Effector memory CD8-positive, alpha-beta T cell (primary cell): ENCODE measurements around the gene SHC1.

Source experiments
- ATAC-seq: fragments of 150-1000 bp; cut with Tn5 transposase; replicated peaks from 2 replicates; pipeline ENCODE4 v1.10.0; 2021; ENCODE audit warnings: mild to moderate bottlenecking, moderate library complexity
- DNase-seq, 3 experiments: peaks; one replicate each; pipeline ENCODE4 v3.0.0; 2021
- H3K27ac Mint-ChIP-seq, 2 donors: one replicate each; pipeline ENCODE4 v1.8.0; 2022; ENCODE audit warnings: mild to moderate bottlenecking in 2 of 2, mixed read lengths in 2 of 2, moderate library complexity in 2 of 2
- H3K27me3 Mint-ChIP-seq, 2 donors: one replicate each; pipeline ENCODE4 v1.8.0; 2022; ENCODE audit warnings: mixed read lengths in 2 of 2
- H3K36me3 Mint-ChIP-seq: one replicate; pipeline ENCODE4 v1.8.0; 2022; ENCODE audit warnings: mild to moderate bottlenecking, moderate library complexity, mixed read lengths; ENCODE audit not compliant: insufficient read depth
- H3K4me1 Mint-ChIP-seq, 2 donors: one replicate each; pipeline ENCODE4 v1.8.0; 2022; ENCODE audit warnings: low read depth in 2 of 2, mixed read lengths in 2 of 2
- H3K4me3 Mint-ChIP-seq, 2 donors: one replicate each; pipeline ENCODE4 v1.8.0; 2022; ENCODE audit warnings: mild to moderate bottlenecking in 2 of 2, mixed read lengths in 2 of 2, moderate library complexity in 2 of 2
- H3K9me3 Mint-ChIP-seq, 2 donors: one replicate each; pipeline ENCODE4 v1.8.0; 2022; ENCODE audit warnings: mixed read lengths in 2 of 2

Gene SHC1

DNA sequence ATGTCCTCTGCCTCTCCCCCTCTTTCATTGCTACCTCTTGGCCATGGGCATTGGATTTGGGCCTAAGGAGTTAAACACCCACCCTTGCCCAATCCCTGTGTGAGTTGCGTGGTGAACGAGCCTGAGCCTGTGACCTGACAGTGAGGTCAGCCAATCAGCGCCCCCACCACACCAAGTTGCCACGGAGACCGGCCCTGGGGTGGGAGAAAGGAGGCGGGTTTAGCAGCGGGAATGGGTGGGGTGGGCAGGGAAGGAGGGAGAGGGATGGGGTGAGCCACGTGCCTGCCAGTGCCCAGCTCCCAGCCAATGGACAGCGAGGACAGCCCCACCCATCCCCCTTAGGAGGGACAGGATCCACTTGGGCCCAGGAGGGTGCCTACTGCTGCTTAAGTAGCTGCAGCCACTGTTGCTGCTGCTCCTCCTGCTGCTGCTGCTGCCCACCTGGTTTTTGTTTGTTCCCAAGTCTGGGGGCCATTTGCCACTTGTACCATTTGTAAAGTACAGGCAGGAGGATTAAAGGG, 41.5 kb upstream of the SHC1 start:
- Mint-ChIP-seq H3K27ac (peak overlapping the region; percentile 74 to 83), H3K27me3 (no peaks in the 10 kb centered on the region), H3K36me3 (peaks cover 5% of the 10 kb centered on the region), H3K9me3 (no peaks in the 10 kb centered on the region), H3K4me3 (peak overlapping the region; percentile 40 to 41), H3K4me1 (peaks cover 38 to 61% of the 10 kb centered on the region in 2 donors)
- ATAC-seq (no peak), DNase-seq (no peak)

DNA sequence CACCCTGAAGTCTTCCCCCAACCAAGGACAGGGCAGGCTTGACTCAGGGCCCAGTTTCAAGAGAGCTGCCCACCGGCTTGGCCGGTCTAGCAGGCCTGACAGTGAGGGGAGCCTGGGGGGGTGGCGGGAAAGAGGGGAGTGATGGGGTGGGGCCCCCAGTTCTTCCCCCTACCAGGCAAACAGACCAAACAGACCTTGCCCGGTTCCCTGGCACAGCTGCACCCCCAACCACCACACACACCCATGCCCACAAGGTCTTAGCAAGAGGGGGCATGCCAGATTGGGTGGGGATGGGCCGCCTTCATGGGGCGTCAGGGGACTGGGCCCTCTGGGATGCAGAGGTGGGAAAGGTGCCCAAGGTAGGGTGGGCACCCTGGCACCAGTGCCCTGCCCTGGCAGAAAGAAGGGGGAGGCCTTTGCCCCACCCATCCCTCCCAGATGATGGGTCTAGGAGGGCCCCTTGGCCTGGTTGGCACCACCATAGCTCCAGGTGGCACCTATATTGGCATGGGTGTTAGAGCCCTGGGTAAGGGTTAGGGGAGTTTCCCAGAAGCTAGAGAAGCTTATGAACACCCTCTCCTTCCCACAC, 41.0 kb upstream of the SHC1 start:
- peaks cover 2% of the 10 kb centered on the region for H3K36me3 Mint-ChIP-seq
- DNase-seq = no peak
- peak; percentile 36 for ATAC-seq
- peaks cover 41 to 61% of the 10 kb centered on the region in 2 donors for H3K4me1 Mint-ChIP-seq
- peak overlapping the region; percentile 74 to 83 for H3K27ac Mint-ChIP-seq
- no peaks in the 10 kb centered on the region for H3K27me3 Mint-ChIP-seq
- H3K9me3 Mint-ChIP-seq = no peaks in the 10 kb centered on the region
- peak overlapping the region; percentile 46 to 48 for H3K4me3 Mint-ChIP-seq

DNA sequence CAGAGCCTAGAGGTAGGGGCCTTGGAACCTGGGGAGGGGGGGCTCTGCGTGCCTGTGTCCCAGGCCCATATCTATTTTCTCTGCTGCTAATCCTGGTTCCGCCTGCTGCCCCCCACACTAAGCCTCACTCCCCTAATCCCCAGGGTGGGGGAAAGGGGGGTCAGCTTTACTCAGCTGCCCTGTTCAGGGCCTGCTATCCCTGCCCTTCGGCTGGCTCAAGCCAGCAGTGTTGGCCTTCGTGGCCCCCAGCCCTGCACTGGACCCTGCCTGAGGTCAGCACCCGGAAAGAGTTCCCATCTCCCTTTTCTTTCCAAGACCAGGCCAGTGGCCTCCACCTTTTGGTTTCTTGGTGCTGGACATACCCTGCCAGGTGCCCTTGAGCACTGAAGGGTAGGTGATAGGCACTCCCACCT, 40.5 kb upstream of the SHC1 start:
- H3K27me3 Mint-ChIP-seq = no peaks in the 10 kb centered on the region
- no peaks in the 10 kb centered on the region for H3K9me3 Mint-ChIP-seq
- no peaks in the 10 kb centered on the region for H3K36me3 Mint-ChIP-seq
- peak overlapping the region; percentile 46 to 48 for H3K4me3 Mint-ChIP-seq
- H3K27ac Mint-ChIP-seq = peak overlapping the region in 1 of 2 donors; percentile 74
- peaks cover 42 to 61% of the 10 kb centered on the region in 2 donors for H3K4me1 Mint-ChIP-seq
- DNase-seq (no peak), ATAC-seq (no peak)

DNA sequence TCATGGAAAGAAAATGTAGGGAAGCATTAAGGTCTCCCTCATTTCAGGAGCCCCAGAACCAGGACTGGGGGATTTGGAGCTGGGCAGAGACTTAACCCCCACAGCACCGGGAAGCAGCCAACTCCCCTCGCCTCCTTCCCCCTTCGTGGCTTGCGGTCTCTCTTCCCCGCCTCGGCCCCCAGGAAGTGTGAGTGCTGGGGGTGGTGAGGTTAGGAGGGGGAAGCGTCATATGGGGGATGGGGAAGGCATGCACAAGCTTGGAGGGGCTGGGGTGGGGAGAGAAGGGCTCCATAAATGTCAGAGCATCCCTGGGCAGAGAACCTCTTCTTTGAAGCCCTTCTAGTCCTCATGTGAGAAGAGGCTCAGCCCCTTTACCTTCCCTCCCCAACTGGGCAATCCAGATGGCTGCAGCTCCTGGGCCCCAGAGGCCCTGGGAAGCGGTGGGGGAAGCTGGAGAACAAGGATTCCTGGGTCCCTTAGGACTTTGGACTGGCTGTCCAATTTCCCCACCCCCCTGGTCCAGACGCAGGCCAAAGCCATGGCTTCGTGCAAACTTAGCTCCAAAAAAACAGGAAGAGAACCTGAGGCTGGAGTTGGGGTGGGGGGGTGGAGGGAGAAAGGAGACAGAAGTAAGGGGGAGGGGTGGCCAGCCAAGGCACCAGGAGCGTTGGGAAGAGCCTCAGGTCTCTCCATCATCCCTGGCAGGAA, 39.8 kb upstream of the SHC1 start:
- Mint-ChIP-seq H3K9me3 (no peaks in the 10 kb centered on the region), H3K4me3 (peak overlapping the region; percentile 61 to 67), H3K27ac (peak overlapping the region; percentile 74 to 92), H3K36me3 (no peaks in the 10 kb centered on the region), H3K27me3 (no peaks in the 10 kb centered on the region), H3K4me1 (peaks cover 38 to 61% of the 10 kb centered on the region in 2 donors)
- no peak for ATAC-seq
- DNase-seq = no peak

DNA sequence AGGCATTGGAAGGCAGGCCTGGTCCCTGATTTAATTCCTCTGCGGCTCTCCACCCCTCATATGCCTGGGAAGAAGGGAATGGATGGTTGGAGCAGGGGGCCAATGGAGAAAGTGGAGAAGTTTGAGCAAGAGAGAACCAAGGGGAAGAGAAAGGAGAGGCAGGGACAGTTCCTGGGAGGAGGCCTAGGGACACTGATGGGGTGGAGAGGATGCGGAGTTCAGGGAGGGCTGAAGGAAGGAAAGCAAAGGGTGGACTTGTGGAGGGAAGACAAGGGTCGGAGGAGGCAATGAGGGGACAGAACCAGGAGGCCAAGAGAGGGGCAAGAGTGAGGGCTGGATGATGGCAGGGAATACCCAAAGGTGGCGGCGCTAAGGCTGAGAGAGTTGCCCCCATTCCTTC, 39.2 kb upstream of the SHC1 start:
- DNase-seq = no peak
- peaks cover 38 to 64% of the 10 kb centered on the region in 2 donors for H3K4me1 Mint-ChIP-seq
- no peaks in the 10 kb centered on the region for H3K27me3 Mint-ChIP-seq
- peak overlapping the region; percentile 74 to 92 for H3K27ac Mint-ChIP-seq
- no peaks in the 10 kb centered on the region for H3K36me3 Mint-ChIP-seq
- ATAC-seq = no peak
- H3K9me3 Mint-ChIP-seq = no peaks in the 10 kb centered on the region
- H3K4me3 Mint-ChIP-seq = peak overlapping the region; percentile 61 to 67

DNA sequence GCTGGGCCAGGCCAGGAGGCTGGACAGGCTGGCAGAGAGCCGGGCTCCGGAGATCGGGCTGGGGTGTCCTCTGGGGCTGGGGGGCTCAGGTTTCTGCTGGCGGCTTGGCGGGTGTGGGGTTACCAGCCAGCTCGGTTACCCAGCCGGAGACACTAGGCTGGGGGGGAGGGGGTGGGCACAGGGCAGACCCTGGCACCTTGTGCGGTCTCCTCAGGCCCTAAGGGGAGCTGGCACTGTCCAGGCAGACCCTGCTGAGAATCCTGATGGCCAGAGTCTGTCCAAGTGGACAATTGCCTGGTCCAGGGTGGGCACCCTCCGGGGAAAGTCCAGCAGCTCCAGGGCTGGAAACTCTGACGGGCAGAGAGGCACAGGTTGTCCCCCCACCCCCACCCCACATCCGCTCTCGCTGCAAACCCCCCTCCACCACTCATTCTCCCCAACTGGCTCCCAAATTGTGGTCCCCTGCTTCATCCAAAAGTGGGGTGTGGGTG, 38.7 kb upstream of the SHC1 start:
- ATAC-seq = no peak
- Mint-ChIP-seq H3K27ac (peak overlapping the region; percentile 74 to 92), H3K4me1 (peaks cover 42 to 69% of the 10 kb centered on the region in 2 donors), H3K27me3 (no peaks in the 10 kb centered on the region), H3K9me3 (no peaks in the 10 kb centered on the region), H3K4me3 (peak overlapping the region; percentile 61 to 67), H3K36me3 (no peaks in the 10 kb centered on the region)
- DNase-seq = no peak

DNA sequence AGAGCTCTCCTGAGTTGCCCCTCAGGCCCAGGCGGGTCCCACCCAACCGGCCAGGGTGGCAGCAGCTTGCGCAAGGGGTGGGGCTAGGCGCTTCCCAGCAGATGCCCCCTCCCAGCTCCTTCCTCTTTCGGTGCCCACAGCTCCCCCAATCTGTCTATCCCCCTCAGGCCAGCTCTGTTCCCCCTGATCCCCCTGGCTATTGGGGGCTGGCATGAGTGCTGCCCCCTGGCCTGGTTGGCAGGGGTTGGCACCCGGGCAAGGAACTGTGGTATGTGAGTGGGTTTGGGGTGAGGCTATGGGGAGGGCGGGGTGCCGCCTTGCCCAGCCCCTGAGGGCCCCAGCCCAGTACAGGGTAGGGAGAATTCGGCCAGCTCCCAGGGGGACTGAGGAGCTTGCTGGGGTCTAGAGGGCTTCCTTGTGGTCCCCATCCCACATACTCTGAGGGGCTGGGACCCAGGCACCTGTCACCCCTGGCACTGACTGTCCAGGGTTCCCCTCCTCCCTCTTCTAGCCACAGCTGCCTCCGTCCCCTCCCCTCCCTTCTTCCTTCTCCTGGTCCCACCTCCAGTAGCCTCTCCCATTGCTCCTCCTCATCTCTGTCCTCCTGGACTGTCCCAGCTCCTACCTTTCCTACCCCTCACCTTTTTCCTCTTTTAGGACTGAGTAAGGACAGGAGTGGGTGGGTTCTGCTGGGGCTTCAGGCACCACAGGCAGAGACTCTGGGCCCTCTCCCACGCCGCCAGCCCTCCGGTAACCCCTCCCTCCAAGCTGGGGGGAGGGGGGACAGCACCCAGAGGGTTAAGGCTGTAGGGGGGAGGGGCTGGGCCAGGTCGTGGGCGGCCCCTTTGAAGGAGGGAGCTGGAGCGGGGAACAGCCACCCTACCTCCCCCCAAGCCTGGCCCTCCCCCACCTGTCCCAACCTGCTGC, 37.7 kb upstream of the SHC1 start:
- Mint-ChIP-seq H3K9me3 (no peaks in the 10 kb centered on the region), H3K4me1 (peaks cover 44 to 69% of the 10 kb centered on the region in 2 donors), H3K27me3 (no peaks in the 10 kb centered on the region), H3K36me3 (no peaks in the 10 kb centered on the region), H3K4me3 (peak overlapping the region in 1 of 2 donors; percentile 61), H3K27ac (peak overlapping the region; percentile 74 to 76)
- ATAC-seq (no peak), DNase-seq (no peak)

DNA sequence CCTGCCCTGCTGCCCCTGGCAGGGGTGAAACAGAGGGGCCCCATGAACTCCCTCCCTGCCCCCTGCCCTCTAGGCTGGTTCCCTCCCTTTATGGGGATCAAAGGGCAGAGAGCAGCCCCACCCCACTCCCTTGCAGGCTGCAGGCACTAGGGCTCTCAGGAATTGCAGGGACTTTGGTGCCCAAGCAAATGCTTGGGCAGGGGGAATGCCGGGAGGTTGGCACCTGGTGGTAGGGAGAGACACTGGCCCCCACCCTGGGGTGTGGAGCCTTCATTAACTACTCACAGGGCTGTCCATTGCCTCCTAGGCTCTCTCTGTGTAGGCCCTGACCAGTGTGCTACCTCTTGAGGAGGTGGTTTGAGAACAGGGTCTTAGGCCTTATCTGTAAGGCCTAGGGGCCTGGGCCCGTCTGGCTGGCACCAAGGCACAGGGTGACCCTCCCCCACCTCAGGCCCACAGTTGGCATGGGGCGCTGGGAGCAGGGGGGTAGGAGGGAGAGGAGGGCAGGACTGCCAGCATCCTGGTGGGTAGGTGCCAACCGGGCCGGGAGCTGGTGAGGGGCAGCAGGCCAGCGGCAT, 36.8 kb upstream of the SHC1 start:
- no peak overlapping the region for H3K27ac Mint-ChIP-seq
- peaks cover 35 to 62% of the 10 kb centered on the region in 2 donors for H3K4me1 Mint-ChIP-seq
- H3K9me3 Mint-ChIP-seq = no peaks in the 10 kb centered on the region
- no peaks in the 10 kb centered on the region for H3K27me3 Mint-ChIP-seq
- H3K36me3 Mint-ChIP-seq = peaks cover under 1% of the 10 kb centered on the region
- no peak overlapping the region for H3K4me3 Mint-ChIP-seq
- ATAC-seq = no peak
- DNase-seq = no peak

DNA sequence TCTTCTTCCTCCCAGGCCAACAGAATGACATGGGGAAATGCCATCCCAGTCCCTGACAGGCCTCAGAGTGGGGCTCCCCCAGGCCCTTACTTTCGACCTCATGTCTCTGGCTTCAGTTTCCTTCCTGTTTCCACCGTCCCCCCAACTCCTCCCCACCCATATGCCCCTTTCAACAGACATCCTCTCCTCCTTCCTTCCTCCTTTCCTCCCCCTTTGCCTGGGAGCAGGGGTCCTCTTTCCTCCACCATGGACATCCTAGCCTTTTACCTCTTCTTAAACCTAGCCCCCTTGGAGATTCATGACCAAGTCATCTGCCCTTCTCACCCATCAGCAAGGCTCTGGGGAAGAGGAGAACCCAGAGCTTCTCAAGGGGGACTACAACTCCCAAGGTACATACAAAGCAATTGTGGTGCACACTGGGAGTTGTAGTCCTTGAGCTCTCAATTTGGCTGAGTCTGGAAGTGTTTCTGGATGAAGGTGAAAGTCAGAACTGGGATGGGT, 36.1 kb upstream of the SHC1 start:
- H3K4me1 Mint-ChIP-seq = peaks cover 33 to 57% of the 10 kb centered on the region in 2 donors
- no peaks in the 10 kb centered on the region for H3K9me3 Mint-ChIP-seq
- DNase-seq (peak in 1 of 3 experiments; percentile 38), ATAC-seq (peak; percentile 16)
- peak overlapping the region; percentile 44 to 47 for H3K4me3 Mint-ChIP-seq
- peak overlapping the region; percentile 88 to 91 for H3K27ac Mint-ChIP-seq
- no peaks in the 10 kb centered on the region for H3K27me3 Mint-ChIP-seq
- H3K36me3 Mint-ChIP-seq = peaks cover 4% of the 10 kb centered on the region

DNA sequence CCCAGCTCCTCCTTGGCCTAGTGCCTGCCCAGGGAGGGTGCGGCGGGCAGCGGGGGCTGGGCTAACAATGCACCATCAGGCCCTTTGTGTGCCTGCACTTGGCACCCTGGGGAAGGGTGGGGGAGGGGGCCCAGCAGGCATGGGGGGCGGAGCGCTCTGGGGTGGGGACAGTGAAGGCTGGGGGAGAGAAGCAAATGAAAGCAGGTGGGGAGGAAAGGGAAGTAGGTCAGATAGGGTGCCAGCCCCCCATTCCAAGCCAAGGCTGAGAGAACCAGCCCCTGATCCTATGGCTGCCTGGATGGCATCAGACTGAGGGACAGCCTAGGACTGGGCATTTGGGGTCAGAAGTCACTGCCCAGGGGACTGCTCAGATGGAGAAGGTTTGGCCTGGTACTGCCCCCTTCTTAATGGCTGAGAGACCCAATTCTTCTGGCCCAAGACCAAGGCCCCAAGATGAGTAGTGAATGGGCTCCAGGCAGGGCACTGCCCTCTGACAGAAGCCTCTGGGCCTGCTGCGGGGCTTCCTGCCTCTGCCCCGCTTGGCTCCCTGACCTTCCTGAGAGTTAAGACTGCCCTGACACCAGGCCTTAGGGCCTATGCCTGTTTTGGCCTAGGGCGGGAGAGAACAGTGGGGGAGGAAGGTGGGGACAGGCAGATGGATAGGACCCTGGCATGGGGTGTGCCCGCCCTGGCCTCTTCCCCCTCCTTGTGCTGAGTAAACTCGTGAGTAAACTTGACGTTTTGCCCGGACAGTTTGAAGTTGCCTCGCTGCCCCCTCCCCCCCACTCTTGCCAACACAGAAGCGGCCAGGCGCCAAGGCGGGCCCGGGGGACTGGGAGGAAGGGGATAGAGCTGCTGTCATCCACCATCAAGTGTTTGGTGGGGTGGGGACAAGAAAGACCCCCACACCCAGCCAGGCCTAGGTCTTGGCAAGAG, 34.8 kb upstream of the SHC1 start:
- peaks cover 9% of the 10 kb centered on the region for H3K36me3 Mint-ChIP-seq
- H3K27me3 Mint-ChIP-seq = no peaks in the 10 kb centered on the region
- peaks cover 32 to 52% of the 10 kb centered on the region in 2 donors for H3K4me1 Mint-ChIP-seq
- H3K27ac Mint-ChIP-seq = peak overlapping the region; percentile 88 to 91
- DNase-seq = no peak
- H3K4me3 Mint-ChIP-seq = peak overlapping the region; percentile 96 to 97
- no peak for ATAC-seq
- H3K9me3 Mint-ChIP-seq = no peaks in the 10 kb centered on the region

DNA sequence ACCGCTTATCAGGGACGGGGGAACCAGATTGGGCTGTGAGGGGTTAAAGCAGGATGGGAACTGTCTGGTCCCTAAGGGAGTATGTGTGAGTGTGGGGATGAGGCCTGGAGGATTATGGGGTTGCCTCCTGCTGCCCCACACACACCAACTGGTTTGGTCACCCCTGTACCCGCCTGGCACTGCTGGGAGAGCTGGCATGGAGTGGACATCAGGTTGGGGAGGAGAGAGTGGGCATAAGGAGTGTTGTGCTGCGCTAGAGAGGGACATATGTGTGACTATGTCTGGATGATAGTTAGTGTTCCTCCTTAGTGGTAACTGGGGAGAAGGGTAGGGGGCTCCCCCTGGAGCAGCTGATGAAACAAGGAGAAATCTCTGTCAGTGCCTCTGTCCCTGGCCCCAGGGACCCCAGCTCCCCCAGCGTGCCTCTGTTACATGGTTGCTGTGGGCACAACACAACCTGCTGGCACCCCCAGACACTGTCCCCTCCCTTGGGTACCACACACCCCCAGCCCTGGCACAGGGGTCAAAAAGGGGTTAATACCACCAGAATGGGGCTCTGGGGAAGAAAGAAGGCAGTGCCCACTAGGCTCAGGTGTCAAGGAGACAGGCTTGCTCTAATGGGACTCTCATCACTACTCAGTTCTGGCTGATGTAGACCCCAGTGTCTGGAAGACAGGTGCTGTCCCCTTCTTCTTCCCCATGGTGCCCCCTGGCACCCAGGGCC, 34.0 kb upstream of the SHC1 start:
- DNase-seq = no peak
- peak overlapping the region; percentile 88 to 90 for H3K27ac Mint-ChIP-seq
- no peaks in the 10 kb centered on the region for H3K9me3 Mint-ChIP-seq
- H3K4me3 Mint-ChIP-seq = peak overlapping the region; percentile 96 to 97
- peaks cover 31 to 49% of the 10 kb centered on the region in 2 donors for H3K4me1 Mint-ChIP-seq
- H3K36me3 Mint-ChIP-seq = peaks cover 9% of the 10 kb centered on the region
- no peak for ATAC-seq
- no peaks in the 10 kb centered on the region for H3K27me3 Mint-ChIP-seq
